ENCODE measurements around the gene RAB27B.

RAB27B gene

GRCh38 chr18:54878659-54879358 lies 50.5 kb downstream of the RAB27B start:
- H3K4me3 ChIP-seq = no peak overlapping the region
- TF ChIP-seq POLR2AphosphoS5 (IDR thresholded peaks at IDR 0.05; ENCODE audit: borderline replicate concordance, low read depth, low read length) (no peak), EZH2 (IDR thresholded peaks at IDR 0.05) (no peak), FOXP2 (optimal IDR thresholded peaks at IDR 0.05; ENCODE audit: control extremely low read depth, extremely low read length, insufficient read depth) (no peak)

GRCh38 chr18:54879691-54880090 lies 51.4 kb downstream of the RAB27B start:
- no peak overlapping the region for H3K9ac ChIP-seq (ENCODE audit: insufficient read length)
- no peaks in the 10 kb centered on the region for H3K36me3 ChIP-seq (ENCODE audit: insufficient read depth, low read length)
- H3K27ac ChIP-seq = no peak overlapping the region
- TF ChIP-seq FOXP2 (optimal IDR thresholded peaks at IDR 0.05; ENCODE audit: control extremely low read depth, extremely low read length, insufficient read depth) (no peak), EZH2 (IDR thresholded peaks at IDR 0.05) (no peak), POLR2AphosphoS5 (IDR thresholded peaks at IDR 0.05; ENCODE audit: borderline replicate concordance, low read depth, low read length) (no peak)
- DNase-seq (ENCODE audit: low read depth, low spot score) = no peak
- no peak overlapping the region for H3K4me3 ChIP-seq
- no peaks in the 10 kb centered on the region for H3K9me3 ChIP-seq (ENCODE audit: low read depth, low read length)

More at GRCh38 chr18:54878659-54879358, 50.5 kb downstream of the RAB27B start:
- Histone ChIP-seq H3K9ac (ENCODE audit: insufficient read length) (no peak overlapping the region), H3K27ac (no peak overlapping the region), H3K9me3 (ENCODE audit: low read depth, low read length) (no peaks in the 10 kb centered on the region), H3K36me3 (ENCODE audit: insufficient read depth, low read length) (no peaks in the 10 kb centered on the region)
- DNase-seq (ENCODE audit: low read depth, low spot score) = no peak

GRCh38 chr18:54880395-54881105 lies 52.3 kb downstream of the RAB27B start:
- Histone ChIP-seq H3K36me3 (ENCODE audit: insufficient read depth, low read length) (no peaks in the 10 kb centered on the region), H3K9ac (ENCODE audit: insufficient read length) (no peak overlapping the region), H3K9me3 (ENCODE audit: low read depth, low read length) (no peaks in the 10 kb centered on the region), H3K4me3 (no peak overlapping the region), H3K27ac (no peak overlapping the region)
- DNase-seq (ENCODE audit: low read depth, low spot score) = no peak
- no peak for TF ChIP-seq EZH2 (IDR thresholded peaks at IDR 0.05)
- TF ChIP-seq FOXP2 (optimal IDR thresholded peaks at IDR 0.05; ENCODE audit: control extremely low read depth, extremely low read length, insufficient read depth) = no peak
- no peak for TF ChIP-seq POLR2AphosphoS5 (IDR thresholded peaks at IDR 0.05; ENCODE audit: borderline replicate concordance, low read depth, low read length)

- TF ChIP-seq EZH2 (IDR thresholded peaks at IDR 0.05) = no peak
- TF ChIP-seq FOXP2 (optimal IDR thresholded peaks at IDR 0.05; ENCODE audit: control extremely low read depth, extremely low read length, insufficient read depth) = no peak
- TF ChIP-seq POLR2AphosphoS5 (IDR thresholded peaks at IDR 0.05; ENCODE audit: borderline replicate concordance, low read depth, low read length) = no peak
- Histone ChIP-seq H3K27ac (no peak overlapping the region), H3K4me3 (no peak overlapping the region), H3K9me3 (ENCODE audit: low read depth, low read length) (no peaks in the 10 kb centered on the region), H3K36me3 (ENCODE audit: insufficient read depth, low read length) (no peaks in the 10 kb centered on the region), H3K9ac (ENCODE audit: insufficient read length) (no peak overlapping the region)
- no peak for DNase-seq (ENCODE audit: low read depth, low spot score)
Measured at GRCh38 chr18:54881229-54881768, 53.0 kb downstream of the RAB27B start.

- Histone ChIP-seq H3K9ac (ENCODE audit: insufficient read length) (no peak overlapping the region), H3K27ac (no peak overlapping the region), H3K36me3 (ENCODE audit: insufficient read depth, low read length) (no peaks in the 10 kb centered on the region), H3K4me3 (no peak overlapping the region), H3K9me3 (ENCODE audit: low read depth, low read length) (no peaks in the 10 kb centered on the region)
- no peak for DNase-seq (ENCODE audit: low read depth, low spot score)
- no peak for TF ChIP-seq FOXP2 (optimal IDR thresholded peaks at IDR 0.05; ENCODE audit: control extremely low read depth, extremely low read length, insufficient read depth)
- no peak for TF ChIP-seq EZH2 (IDR thresholded peaks at IDR 0.05)
- no peak for TF ChIP-seq POLR2AphosphoS5 (IDR thresholded peaks at IDR 0.05; ENCODE audit: borderline replicate concordance, low read depth, low read length)
Measured at GRCh38 chr18:54882318-54882717, 54.0 kb downstream of the RAB27B start.

- no peaks in the 10 kb centered on the region for H3K36me3 ChIP-seq (ENCODE audit: insufficient read depth, low read length)
- peak overlapping the region; percentile 16 for H3K4me3 ChIP-seq
- no peaks in the 10 kb centered on the region for H3K9me3 ChIP-seq (ENCODE audit: low read depth, low read length)
- H3K9ac ChIP-seq (ENCODE audit: insufficient read length) = no peak overlapping the region
- DNase-seq (ENCODE audit: low read depth, low spot score) = peak; percentile 83
- TF ChIP-seq POLR2AphosphoS5 (IDR thresholded peaks at IDR 0.05; ENCODE audit: borderline replicate concordance, low read depth, low read length) (no peak; the same call in 1 of the 2 replicates), EZH2 (IDR thresholded peaks at IDR 0.05) (no peak), FOXP2 (optimal IDR thresholded peaks at IDR 0.05; ENCODE audit: control extremely low read depth, extremely low read length, insufficient read depth) (no peak)
- H3K27ac ChIP-seq = peak overlapping the region; percentile 74
Measured at GRCh38 chr18:54883816-54884604, 55.7 kb downstream of the RAB27B start.

GRCh38 chr18:54888378-54888777 lies 60.1 kb downstream of the RAB27B start:
- TF ChIP-seq FOXP2 (optimal IDR thresholded peaks at IDR 0.05; ENCODE audit: control extremely low read depth, extremely low read length, insufficient read depth) (no peak), EZH2 (IDR thresholded peaks at IDR 0.05) (no peak), POLR2AphosphoS5 (IDR thresholded peaks at IDR 0.05; ENCODE audit: borderline replicate concordance, low read depth, low read length) (no peak)
- no peaks in the 10 kb centered on the region for H3K36me3 ChIP-seq (ENCODE audit: insufficient read depth, low read length)
- H3K4me3 ChIP-seq = no peak overlapping the region
- H3K27ac ChIP-seq = no peak overlapping the region
- DNase-seq (ENCODE audit: low read depth, low spot score) = no peak
- no peaks in the 10 kb centered on the region for H3K9me3 ChIP-seq (ENCODE audit: low read depth, low read length)
- H3K9ac ChIP-seq (ENCODE audit: insufficient read length) = no peak overlapping the region

GRCh38 chr18:54888933-54889332 lies 60.7 kb downstream of the RAB27B start:
- Histone ChIP-seq H3K36me3 (ENCODE audit: insufficient read depth, low read length) (no peaks in the 10 kb centered on the region), H3K27ac (no peak overlapping the region), H3K9me3 (ENCODE audit: low read depth, low read length) (no peaks in the 10 kb centered on the region), H3K9ac (ENCODE audit: insufficient read length) (no peak overlapping the region), H3K4me3 (no peak overlapping the region)
- no peak for DNase-seq (ENCODE audit: low read depth, low spot score)
- TF ChIP-seq EZH2 (IDR thresholded peaks at IDR 0.05) (no peak), POLR2AphosphoS5 (IDR thresholded peaks at IDR 0.05; ENCODE audit: borderline replicate concordance, low read depth, low read length) (no peak), FOXP2 (optimal IDR thresholded peaks at IDR 0.05; ENCODE audit: control extremely low read depth, extremely low read length, insufficient read depth) (no peak)
